ENCODE measurements around the gene PGAM4.
"Not testable (repeated sequence)": the region's sequence is repeated elsewhere in the genome, so short reads cannot be mapped to it uniquely, and the experiment has no call there.

Gene PGAM4

DNA sequence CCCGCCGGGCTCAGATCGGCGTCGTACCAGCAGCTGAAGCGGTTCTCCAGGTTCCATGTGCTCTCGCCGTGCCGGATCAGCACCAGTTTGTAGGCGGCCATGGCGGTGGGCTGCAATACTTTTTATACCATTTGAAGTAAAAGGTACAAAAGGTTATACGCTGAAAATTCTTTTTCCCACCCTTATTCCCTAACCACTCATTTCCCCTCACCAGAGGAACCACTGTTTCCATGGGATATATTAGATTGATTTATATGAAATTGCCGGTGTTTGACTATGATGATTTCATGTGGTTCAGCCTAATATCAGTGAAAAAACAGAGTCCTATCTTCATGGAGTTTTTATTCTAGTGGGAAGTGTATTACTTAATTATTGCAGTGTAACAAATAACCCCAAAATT is at the start of gene PGAM4:
Gene PGAM4 (minus strand): TSS at position 101 of the 400 bp plus-strand sequence. CDS start 0 bp downstream, at position 101.
- no peak for DNase-seq (ENCODE audit: low spot score)

DNA sequence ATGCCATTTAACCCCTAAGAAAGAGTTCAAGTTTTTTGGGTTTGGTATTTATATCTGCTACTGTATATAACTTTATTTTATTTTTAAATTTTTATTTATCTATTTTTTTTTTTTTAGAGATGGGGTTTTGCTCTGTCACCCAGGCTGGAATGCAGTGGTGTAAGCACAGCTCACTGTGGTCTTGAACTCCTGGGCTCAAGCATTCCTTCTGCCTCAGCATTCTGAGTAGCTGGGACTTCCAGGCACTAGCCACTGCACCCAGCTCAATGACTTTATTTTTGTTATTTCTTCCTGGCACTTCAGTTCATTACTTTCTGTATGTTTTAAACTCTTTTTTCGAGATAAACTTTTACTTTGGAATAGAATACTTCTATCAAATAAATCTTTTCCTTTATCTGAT is 42.4 kb upstream of the PGAM4 start:
- no peak for DNase-seq (ENCODE audit: low spot score)

DNA sequence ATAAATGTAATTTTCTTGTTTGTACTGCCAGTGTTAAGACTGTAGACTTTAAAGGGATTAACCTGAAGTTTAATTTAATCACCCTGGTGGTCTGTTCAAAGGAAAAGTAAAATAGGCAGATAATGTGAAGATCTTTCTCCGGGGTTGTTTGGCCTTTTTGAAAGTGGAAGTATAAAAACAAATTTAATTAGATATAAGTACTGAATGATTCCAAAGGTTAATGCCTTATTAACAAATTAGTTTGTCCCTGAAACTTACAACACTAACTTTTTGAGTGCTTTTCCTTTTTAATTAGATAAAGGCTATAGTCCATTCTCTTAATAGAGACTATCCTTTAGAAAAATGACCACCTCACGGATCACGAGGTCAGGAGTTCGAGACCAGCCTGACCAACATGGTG is 10.4 kb upstream of the PGAM4 start:
- DNase-seq (ENCODE audit: low spot score): no peak

DNA sequence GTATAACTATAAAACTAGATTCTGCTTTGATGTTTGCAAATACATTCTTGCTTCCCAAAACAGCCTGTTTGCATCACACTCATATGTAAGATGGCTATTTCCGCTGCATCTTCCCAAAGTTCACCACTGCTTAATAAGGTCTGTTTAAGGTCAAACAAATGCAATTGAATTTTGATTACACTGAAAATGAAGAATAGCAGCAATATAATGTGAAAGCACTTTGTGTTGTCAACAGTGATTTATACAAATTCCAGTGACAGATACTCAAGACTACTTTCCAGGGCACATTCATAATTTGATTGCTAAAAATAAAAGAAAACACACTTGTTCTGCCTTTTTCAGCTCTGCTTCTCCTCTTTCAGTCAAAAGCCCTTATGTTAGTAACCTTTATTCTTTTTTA is 8.1 kb upstream of the PGAM4 start:
- DNase-seq (ENCODE audit: low spot score): no peak

DNA sequence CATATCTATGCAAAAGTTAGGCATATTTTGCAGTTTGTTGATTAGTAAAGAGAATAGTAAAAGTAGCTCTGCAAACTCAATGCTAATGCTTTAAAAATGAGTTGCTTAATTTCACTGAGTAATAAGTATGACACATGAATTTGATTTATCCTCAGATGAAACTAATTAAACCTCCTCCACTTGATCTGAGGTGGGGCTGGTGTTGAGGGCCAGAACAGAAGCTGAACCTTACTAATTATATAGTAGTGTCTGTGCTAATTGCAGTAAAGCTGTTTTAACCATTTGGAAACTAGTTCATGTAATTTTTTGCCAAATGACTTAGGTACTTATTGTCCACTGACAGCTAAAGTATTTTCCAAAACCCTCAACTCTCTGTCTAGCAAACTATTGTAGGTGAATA is 7.7 kb upstream of the PGAM4 start:
- DNase-seq (ENCODE audit: low spot score): no peak

DNA sequence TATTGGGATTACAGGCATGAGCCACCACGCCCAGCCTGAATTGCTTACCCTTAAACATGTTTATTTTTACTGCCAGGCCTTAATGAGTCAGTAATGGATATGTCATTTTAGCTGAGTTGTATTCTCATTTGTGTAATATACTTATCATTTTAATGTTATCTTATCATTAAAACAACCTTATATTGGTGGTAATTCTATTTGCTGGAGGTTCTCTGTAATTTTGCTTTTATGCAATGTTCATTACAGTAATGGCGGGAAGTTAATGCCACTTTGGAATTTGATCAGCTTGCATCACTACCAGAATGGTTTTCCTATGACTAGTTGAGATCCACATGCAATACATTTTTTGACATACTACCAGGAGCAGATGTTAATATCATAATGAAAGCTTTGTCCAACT is 6.3 kb upstream of the PGAM4 start:
- DNase-seq (ENCODE audit: low spot score): no peak

DNA sequence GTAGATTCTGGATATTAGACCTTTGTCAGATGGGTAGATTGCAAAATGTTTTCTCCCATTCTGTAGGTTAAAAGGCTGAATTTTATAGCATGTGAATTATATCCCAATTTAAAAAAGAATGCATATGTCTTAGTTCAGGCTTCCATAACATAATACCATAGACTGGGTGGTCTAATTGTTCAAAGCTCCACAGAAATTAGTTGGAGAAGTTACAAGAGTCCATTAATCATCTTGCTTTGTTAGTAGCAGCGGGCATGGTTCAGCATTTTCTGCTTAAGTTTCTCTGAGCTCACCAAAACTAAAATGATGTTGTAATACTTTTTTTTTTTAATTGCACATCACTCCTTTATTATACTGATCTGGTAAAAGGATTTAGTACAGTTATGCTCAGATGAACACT is 1.8 kb downstream of the PGAM4 start:
- no peak for DNase-seq (ENCODE audit: low spot score)

DNA sequence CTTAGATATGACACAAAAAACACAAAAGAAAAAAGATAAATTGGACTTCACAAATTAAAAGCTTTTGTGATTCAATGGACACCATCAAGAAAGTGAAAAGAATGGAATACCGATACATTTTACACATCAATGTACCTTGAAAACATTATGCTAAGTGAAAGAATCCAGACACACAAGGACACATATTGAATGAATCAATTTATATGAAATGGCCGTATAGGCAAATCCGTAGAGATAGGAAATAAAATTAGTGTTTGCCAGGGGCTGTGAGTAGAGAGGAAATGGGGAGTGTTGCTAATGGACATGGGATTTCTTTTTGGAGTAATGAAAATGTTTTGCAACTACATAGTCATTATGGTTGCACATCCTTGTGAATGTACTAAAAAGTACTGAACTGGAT is 3.1 kb downstream of the PGAM4 start:
- DNase-seq (ENCODE audit: low spot score): no peak

DNA sequence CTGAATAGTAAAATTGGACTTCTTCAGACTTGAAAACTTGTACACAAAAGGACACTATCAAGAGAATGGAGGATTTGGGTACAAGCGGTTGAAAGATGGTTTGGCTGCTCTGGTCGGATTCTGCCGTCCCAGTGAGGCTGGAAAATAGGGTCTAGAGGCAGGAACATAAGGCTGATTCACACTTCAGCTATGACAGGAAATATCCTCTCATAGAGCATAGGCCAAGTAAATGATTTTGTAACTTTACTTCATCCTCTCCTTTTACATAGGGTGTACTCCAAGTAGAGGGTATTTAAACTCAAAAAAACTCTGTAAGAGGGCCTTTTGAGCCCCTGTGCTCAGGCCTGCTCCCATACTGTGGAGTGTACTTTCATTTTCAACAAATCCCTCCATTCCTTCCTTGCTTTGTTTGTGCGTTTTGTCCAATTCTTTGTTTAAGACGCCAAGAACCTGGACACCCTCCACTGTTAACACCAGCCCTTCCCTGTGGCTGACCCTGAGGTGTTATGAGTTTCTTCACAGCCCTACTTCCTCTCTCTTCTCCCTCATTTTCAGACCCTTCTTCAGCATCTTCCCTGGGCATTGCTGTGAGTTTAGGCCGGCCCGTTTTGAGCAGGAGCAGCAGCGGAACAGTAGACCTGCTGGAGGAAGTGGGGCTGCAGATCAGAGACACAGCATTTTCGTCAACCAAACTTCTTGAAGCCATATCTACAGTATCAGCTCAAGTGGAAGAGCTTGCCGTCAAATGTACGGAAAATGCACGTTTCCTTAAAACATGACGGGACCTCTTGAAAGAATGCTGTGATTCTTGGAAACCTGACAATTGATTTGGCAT is 7.2 kb downstream of the PGAM4 start:
- no peak for DNase-seq (ENCODE audit: low spot score)

DNA sequence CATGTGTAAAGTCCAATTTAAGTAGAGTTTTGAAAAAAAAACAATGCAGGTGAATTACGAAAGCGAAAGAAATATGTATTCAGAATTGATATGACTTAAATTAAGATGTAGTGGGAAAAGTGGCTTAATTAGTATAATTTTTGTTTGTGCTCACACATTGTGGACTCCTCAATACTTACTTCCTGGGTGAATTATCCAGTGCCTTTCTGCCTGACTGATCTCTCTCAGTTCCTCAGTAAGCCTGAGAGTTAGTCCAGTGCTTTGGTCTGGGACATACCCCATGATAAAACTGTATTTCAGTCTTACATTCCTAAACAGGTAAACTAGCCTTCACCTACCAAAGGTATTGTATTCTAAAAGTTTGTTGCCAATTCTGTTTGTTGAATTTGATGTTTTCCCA is 8.4 kb downstream of the PGAM4 start:
- DNase-seq (ENCODE audit: low spot score): no peak

DNA sequence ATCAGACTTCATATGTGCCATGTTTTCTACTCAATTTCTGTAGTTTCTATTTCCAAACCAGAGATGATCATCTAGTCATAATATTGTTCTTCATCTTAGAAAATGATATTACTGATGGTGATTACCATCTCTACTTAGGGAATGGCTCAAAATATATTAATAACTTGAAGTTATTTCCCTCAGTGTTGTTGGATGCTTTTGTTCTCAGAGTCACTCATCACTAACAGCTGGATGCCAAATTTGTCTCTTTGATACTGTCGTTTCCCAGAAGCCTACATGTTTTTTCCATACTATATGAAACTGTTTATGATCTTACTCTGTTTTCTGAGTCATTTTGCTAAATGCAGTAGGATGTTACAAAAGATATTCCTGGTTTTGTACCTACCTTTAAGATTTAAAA is 8.9 kb downstream of the PGAM4 start:
- DNase-seq (ENCODE audit: low spot score): no peak

DNA sequence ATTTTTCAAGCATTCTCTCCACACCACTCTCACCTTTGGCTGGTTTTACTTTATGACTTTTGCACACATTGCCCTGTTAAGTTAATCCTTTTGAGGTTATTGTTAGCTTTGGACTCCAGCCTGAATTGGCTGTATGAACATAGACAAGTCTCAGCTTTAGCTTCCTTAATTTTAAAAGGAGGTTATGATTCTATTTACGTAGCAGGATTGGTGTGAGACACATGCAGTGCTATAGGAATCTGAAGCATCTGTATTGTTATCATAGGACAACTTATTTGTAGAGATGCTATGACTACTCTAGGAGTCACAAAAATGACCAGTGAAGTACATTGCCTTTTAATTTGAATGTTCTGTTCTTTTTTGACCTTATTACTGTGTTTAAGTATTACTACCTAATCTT is 15.7 kb downstream of the PGAM4 start:
- DNase-seq (ENCODE audit: low spot score): no peak

DNA sequence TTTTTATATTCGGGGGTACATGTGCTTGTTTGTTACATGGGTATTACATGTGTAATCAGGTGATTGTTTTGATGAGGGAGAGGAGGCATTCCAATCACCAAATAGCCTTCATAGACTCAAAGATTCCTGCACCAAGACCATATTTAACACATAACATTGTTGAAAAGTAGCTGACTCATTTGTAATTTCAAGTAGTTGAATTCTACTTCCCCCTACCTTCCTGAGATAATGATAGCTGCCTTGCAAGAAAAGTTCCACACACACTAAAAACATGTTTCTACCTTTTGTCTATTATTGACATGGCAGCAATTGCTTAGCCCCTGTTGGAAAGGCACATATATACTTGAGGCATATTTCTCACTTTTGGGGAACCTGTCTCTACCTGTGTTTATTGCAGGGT is 16.1 kb downstream of the PGAM4 start:
- no peak for DNase-seq (ENCODE audit: low spot score)

DNA sequence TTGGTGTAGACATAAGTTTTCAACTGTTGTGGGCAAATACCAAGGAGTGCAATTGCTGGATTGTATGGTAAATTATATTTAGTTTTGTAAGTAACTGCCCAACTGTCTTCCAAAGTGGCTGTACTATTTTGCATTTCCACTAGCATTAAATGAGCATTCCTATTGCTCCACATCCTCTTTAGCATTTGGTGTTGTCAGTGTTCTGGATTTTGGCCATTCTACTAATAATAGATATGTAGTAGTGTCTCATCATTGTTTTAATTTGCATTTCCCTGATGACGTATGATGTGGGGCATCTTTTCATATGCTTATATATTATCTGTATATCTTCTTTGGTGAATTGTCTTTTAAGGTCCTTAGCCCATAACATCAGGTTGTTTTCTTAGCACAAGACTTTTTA is 17.3 kb downstream of the PGAM4 start:
- no peak for DNase-seq (ENCODE audit: low spot score)

DNA sequence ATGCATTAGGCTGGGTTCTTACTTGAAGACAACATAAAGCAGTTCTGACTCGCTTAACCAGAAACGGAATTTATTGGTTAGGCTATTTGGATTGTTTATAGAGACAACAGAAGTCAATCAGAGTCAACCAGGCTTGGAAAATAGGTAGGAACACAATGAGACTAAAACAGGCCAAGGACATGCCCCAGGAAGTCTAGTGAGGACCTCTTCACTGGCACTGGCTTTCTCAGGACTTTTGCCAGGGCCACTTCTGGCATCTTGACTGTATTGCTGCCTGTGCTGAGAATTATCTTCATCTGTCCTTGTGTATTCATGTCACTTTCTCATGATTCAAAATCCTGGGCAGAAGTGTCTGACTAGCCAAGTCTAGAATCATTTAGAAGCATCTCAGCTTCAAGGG is 19.6 kb downstream of the PGAM4 start:
- DNase-seq (ENCODE audit: low spot score): no peak

DNA sequence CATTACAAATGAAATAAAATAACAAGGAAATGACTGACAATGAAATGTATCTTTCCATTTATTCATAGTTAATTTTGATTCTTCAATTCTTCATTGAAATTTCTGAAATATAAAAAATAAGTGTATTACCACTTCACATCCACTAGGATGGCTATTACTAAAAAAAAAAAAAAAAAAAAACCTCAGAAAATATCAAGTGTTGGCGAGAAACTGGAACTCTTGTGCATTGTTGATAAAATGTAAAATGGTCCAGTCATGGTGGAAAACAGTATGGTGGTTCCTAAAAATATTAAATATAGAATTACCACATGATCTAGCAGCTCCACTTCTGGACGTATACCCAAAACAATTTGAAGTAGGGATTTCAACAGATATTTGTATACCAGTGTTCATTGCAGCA is 22.9 kb downstream of the PGAM4 start:
- DNase-seq (ENCODE audit: low spot score): no peak

DNA sequence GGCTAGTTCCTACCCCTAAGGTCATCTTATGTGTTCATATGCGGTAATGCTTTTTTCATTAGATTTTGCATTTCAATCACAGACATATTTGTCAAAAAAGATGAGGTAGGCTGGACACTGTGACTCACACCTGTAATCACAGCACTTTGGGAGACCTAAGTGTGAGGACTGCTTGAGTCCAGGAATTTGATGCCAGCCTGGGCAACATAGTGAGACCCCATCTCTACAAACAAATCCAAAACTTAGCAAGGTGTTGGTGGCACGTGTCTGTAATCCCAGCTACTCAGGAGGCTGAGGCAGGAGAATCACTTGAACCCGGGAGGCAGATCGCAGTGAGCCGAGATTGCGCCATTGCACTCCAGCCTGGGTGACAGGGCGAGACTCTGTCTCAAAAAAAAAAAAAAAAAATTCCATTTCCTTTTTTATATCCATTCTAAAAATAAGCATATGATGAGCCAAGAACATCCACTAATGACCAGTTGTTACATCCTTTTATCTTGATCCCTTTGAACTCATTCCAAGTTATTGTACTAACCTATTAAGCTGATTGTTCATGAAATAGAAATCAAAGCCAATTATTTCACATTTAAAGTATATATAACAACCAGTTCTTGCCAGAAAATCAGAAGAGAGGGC is 23.4 kb downstream of the PGAM4 start:
- no peak for DNase-seq (ENCODE audit: low spot score)

DNA sequence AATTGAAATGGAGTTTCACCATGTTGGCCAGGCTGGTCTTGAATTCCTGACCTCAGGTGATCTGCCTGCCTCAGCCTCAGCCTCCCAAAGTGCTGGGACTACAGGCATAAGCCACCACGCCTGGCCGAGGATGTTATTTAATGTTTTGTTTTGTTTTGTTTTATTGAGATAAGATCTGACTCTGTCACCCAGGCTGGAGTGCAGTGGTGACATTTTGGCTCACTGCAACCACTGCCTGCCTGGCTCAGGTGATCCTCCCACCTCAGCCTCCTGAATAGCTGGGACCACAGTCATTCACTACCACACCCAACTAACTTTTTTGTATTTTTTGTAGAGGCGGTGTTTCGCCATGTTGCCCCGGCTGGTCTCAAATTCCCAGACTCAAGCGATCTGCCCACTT is 24.4 kb downstream of the PGAM4 start:
- not testable (repeated sequence) for DNase-seq (ENCODE audit: low spot score)

DNA sequence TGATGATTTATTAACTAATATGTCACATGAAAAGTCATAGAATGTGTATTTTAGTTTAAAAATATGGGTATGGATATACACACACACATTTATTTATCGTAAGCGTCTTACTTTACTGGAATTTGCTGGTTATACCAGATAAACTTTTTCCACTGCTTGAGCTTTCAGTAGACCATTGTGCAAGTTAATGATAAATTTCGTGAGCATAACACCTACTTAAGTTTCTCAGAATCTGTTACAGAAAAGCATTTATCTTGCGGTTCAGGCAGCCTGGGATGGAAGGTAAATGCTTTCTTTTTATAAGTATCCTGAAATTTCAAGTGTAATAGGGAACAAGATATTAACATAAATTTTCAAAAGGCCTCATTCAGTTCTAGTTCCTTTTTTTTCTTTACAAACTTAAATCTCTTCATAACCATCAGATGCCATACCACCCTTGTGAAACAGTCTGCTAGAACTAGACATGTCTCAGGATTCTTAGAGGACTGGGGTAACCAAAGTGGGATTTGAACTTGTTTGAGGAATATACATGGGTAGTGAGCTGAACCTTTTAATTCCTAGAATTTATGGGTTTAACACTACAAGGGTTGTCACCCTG is 31.3 kb downstream of the PGAM4 start:
- no peak for DNase-seq (ENCODE audit: low spot score)

DNA sequence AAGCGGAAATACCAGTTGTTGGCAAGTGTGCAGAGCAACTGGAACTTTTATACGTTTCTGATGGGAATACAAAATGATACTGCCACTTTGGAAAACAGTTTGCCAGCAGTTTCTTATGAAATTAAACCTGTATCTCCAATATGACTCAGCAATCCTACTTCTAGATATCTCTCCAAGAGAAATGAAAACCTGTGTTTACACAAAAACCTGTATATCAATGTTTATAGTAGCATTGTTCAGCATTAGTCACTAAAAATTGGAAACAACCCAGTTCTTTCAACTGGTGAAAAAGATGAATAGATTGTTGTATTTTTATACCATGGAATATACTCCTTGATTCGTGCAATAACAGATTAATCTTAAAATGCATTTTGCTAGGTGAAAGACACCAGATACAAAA is 32.1 kb downstream of the PGAM4 start:
- no peak for DNase-seq (ENCODE audit: low spot score)

DNA sequence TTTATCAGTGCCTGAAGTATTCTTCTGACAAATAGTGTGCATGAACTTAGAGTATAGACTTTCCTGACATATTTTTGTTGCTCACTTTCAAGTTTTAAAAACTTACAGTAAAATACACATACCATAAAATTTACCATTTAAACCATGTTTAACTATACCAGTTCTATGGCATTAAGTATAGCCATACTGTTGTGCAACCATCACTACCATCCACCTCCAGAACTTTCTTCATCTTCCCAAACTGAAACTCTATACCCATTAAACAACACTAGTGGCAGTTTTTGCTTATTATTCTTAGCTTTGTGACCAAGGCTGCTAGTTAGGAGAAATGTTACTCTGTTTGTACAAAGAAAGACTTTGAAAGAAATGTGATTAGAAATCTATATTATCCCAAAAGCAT is 33.1 kb downstream of the PGAM4 start:
- no peak for DNase-seq (ENCODE audit: low spot score)

DNA sequence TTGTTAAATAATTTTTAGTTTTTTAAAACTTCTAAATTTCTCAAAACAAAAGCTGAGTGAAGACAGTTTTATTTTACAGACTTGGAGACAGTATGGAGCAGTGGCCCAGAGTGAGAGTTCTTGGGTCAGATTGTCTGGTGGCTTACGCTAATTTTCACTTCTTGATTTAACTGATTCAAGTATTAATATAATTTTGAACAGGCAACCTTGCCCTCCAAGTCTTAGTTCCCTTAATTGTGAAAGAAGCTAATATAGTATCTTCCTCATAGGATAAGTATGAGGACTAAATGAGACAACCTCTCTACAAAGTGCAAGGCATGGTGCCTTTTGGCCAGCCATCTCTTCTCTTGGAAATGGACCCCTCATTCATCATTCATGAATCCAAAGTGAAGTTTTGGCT is 33.6 kb downstream of the PGAM4 start:
- DNase-seq (ENCODE audit: low spot score): no peak

DNA sequence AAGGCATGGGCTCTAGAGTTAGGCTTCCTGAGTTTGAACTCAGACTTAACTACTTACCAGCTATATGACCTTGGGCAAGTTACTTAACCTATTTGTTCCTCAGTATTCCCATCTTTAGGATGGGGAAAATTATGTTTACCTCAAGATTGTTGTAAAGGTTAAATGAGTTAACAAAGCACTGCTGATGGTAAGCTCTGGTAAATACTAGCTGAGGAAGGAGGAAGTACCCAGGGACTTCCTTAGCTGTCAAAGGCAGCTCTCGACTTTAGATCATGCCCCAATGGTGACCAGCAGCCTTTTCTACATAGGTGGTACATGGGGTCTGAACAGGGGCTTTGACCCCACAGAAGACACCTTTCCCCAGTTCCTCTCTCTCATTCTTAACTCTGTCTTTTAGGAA is 38.9 kb downstream of the PGAM4 start:
- no peak for DNase-seq (ENCODE audit: low spot score)

DNA sequence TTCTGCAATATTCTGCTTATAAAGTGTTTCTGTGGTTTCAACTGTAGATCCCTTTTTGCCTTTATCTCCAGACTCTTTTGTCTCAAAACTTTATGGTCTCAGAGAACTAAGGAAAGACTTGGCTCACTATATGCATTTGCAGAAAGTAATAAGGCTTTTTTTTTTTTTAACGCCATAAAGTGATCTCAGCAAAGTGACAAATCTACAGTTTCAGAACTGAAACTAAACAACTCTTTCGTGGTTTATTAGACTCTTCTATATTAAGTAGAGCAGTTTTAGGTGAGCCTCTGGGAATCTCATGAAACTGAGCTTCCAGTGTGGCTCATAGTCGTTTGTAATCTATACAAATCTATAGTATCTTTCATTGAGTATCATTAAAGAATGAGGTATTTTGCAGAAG is 43.7 kb downstream of the PGAM4 start:
- no peak for DNase-seq (ENCODE audit: low spot score)
